Effector memory CD4-positive, alpha-beta T cell (primary cell): ENCODE results near the gene LRRC19.
A peak's percentile ranks its signal among the peaks of the same experiment; 100 is the strongest.

Experiments
- DNase-seq, 3 donors: peaks; one replicate each; pipeline ENCODE4 v3.0.0-alpha.2; 2020
- H3K27ac ChIP-seq: 2 replicates; pipeline ENCODE4 v1.7.0; 2013; ENCODE audit warnings: mild to moderate bottlenecking, low read length, moderate library complexity; ENCODE audit not compliant: insufficient read depth, poor library complexity, severe bottlenecking
- H3K27me3 ChIP-seq: replicated peaks from 2 replicates; pipeline ENCODE4 v1.7.0; 2013; ENCODE audit warnings: mild to moderate bottlenecking, low read length; ENCODE audit not compliant: insufficient read depth, control insufficient read depth, poor library complexity, severe bottlenecking
- H3K36me3 ChIP-seq: 2 replicates; pipeline ENCODE4 v1.7.0; 2013; ENCODE audit warnings: mild to moderate bottlenecking, low read length, moderate library complexity; ENCODE audit not compliant: control insufficient read depth, insufficient read depth
- H3K4me1 ChIP-seq: 2 replicates; pipeline ENCODE4 v1.7.0; 2013; ENCODE audit warnings: low read length, mild to moderate bottlenecking; ENCODE audit not compliant: control insufficient read depth, insufficient read depth, poor library complexity, severe bottlenecking
- H3K4me3 ChIP-seq: 2 replicates; pipeline ENCODE4 v1.7.0; 2013; ENCODE audit warnings: low read length, low read depth, mild to moderate bottlenecking; ENCODE audit not compliant: insufficient read depth, poor library complexity, severe bottlenecking
- H3K9me3 ChIP-seq: 2 replicates; pipeline ENCODE4 v1.7.0; 2013; ENCODE audit warnings: mild to moderate bottlenecking, low read length, moderate library complexity; ENCODE audit not compliant: control insufficient read depth

LRRC19 gene

GRCh38 chr9:26956860-26957233, 48.6 kb downstream of the LRRC19 start:
- no peaks in the 10 kb centered on the region for H3K27me3 ChIP-seq
- H3K27ac ChIP-seq: peak overlapping the region; percentile 85
- no peaks in the 10 kb centered on the region for H3K36me3 ChIP-seq
- no peak for DNase-seq
- H3K4me1 ChIP-seq: peaks cover 8% of the 10 kb centered on the region
- peak overlapping the region; percentile 61 for H3K4me3 ChIP-seq
- no peaks in the 10 kb centered on the region for H3K9me3 ChIP-seq

DNA sequence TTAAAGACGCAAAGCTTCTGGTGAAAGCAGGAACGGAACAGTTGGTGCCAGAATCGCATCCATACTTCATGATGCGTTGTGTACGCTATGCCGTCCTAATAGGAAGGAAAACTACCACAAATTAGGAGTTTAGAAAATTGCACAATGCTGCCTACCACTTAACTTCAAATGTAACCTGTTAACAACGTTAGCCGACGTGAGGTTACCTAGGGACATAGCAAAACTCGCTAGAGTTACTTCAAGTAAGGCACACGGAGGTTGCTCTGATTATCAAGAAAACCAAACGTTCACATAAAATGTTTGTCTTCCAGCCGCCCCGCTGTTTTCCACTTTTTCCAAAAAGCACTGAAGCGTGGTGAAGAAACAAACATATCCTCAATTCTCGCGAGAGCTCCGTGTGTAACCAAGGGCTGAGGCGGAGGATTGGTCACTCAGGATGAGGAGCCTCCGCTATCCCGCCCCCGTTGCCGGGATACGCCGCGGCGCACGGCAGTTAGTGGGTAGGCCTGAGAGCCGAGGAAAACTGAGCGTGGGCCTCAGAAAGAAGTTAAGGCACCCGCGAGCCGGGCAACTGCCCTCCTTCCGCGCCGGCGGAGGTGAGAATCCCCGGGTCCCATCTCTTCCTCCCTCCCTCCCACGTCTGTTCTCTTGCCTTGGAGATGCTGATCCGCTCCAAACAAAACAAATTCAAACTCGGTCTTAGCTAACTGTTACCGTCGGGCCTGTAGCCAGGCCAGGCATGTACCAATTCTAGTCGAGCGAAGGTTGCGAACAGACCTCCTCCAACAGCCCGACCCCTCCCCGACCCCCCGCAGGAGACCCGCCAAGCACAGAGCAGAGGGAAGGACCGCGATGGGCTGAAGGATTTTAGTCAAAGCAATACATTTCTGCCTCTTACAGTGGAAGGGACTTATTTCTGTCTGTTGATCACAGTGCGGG, 49.3 kb downstream of the LRRC19 start, which contains the start of gene IFT74:
Gene IFT74, plus strand, starts transcription at position 492 of the 939 bp plus-strand sequence. CDS start 5,556 bp downstream, outside the sequence.
- peaks cover 8% of the 10 kb centered on the region for H3K4me1 ChIP-seq
- H3K27me3 ChIP-seq: no peaks in the 10 kb centered on the region
- peak; percentile 85 to 92 (median 90) for DNase-seq
- H3K27ac ChIP-seq: peak within 1 kb of the TSS; percentile 85
- H3K4me3 ChIP-seq: peak within 1 kb of the TSS; percentile 61
- H3K36me3 ChIP-seq: no peaks in the 10 kb centered on the region
- H3K9me3 ChIP-seq: no peaks in the 10 kb centered on the region

GRCh38 chr9:26955222-26955903, 50.1 kb downstream of the LRRC19 start:
- H3K27ac ChIP-seq: peak overlapping the region; percentile 85
- H3K36me3 ChIP-seq: no peaks in the 10 kb centered on the region
- peak overlapping the region; percentile 61 for H3K4me3 ChIP-seq
- H3K27me3 ChIP-seq: no peaks in the 10 kb centered on the region
- H3K4me1 ChIP-seq: peaks cover 8% of the 10 kb centered on the region
- DNase-seq: no peak
- no peaks in the 10 kb centered on the region for H3K9me3 ChIP-seq

GRCh38 chr9:26954050-26954508, 51.4 kb downstream of the LRRC19 start:
- DNase-seq: no peak
- H3K4me3 ChIP-seq: no peak overlapping the region
- H3K9me3 ChIP-seq: no peaks in the 10 kb centered on the region
- H3K27ac ChIP-seq: no peak overlapping the region
- H3K4me1 ChIP-seq: peaks cover 8% of the 10 kb centered on the region
- H3K27me3 ChIP-seq: no peaks in the 10 kb centered on the region
- H3K36me3 ChIP-seq: no peaks in the 10 kb centered on the region

DNA sequence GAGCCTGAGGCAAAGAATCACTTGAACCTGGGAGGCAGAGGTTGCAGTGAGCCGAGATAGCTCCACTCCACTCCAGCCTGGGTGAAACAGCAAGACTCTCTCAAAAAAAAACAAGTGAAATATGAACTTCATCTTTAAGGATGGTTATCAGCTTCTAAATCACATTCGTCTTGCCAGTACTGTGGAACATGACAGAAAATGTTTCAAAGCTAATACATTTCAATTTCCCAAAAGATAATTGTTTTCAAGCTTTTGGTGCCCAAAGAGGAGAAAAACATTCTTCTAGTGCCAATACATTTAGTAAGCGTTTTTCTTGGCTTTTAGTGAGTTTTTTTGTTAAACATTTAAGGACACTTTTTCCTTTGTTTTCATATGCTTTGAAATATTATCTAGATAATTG, 53.7 kb downstream of the LRRC19 start:
- Histone ChIP-seq H3K27me3 (no peaks in the 10 kb centered on the region), H3K9me3 (no peaks in the 10 kb centered on the region), H3K36me3 (no peaks in the 10 kb centered on the region), H3K4me1 (peaks cover 5% of the 10 kb centered on the region), H3K27ac (no peak overlapping the region), H3K4me3 (no peak overlapping the region)
- DNase-seq: no peak

- Histone ChIP-seq H3K36me3 (no peaks in the 10 kb centered on the region), H3K9me3 (no peaks in the 10 kb centered on the region), H3K4me3 (no peak overlapping the region), H3K4me1 (peaks cover 11% of the 10 kb centered on the region), H3K27ac (no peak overlapping the region), H3K27me3 (no peaks in the 10 kb centered on the region)
- DNase-seq: no peak
These were observed 55.0 kb downstream of the LRRC19 start for GRCh38 chr9:26950521-26950920.

- no peak overlapping the region for H3K27ac ChIP-seq
- no peak for DNase-seq
- no peak overlapping the region for H3K4me3 ChIP-seq
These were observed 55.8 kb downstream of the LRRC19 start for GRCh38 chr9:26949637-26950069.

GRCh38 chr9:26947736-26948135, 57.7 kb downstream of the LRRC19 start:
- Histone ChIP-seq H3K9me3 (no peaks in the 10 kb centered on the region), H3K36me3 (no peaks in the 10 kb centered on the region), H3K4me1 (peaks cover 12% of the 10 kb centered on the region), H3K4me3 (peak overlapping the region; percentile 99), H3K27me3 (no peaks in the 10 kb centered on the region), H3K27ac (peak overlapping the region; percentile 99)
- no peak for DNase-seq

More at GRCh38 chr9:26949637-26950069, 55.8 kb downstream of the LRRC19 start:
- Histone ChIP-seq H3K27me3 (no peaks in the 10 kb centered on the region), H3K36me3 (no peaks in the 10 kb centered on the region), H3K4me1 (peaks cover 12% of the 10 kb centered on the region), H3K9me3 (no peaks in the 10 kb centered on the region)

DNA sequence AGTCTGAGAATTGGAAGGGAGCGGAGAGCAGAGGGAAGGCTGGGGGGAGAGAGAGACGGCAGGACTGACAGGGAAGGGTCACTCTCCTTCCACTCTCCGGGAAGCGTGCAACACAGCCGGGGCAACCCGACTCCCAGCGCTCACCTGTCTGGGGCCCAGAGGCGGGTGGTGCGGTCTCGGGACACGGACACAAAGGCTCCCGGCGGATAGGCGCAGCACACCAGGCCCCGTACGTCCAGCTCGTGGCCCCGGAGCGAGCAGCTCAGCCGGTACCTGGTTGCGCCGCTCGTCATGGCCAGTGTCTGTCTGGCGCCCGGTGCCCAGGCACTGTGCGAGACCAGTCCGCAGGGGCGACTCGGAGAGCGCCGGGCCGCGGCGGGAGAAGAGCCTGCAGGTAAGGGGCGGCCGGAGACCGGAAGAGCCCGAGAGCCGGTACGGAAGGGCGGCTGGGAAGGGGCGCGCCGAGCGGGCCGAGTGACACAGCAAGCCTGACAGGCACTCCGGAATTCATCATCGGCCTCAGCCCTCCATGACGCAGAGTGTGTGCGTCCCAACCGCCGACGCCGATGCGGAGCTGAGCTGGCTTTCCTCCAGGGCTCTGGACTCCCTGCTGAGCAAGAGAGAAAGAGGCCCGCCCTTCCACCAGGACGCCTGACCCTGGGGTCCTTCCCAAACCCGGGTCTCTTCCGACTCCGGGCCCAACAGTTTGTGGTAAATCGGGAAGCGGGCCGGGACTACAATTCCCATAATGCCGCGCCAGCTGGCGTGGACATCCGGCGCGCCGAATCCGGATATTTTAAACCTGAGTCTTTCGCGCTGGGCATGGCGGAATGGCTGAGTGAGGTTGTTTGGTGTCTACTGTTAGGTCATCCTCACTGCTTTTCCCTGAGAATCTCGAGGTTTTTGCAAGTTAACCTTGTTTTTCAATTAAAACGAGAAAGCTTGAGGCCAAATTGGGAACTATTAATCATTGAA, 58.4 kb downstream of the LRRC19 start, which contains the start of gene PLAA:
Gene PLAA, minus strand, starts transcription at position 490 of the 975 bp plus-strand sequence. Its CDS starts 197 bp downstream, at position 293.
- Histone ChIP-seq H3K9me3 (no peaks in the 10 kb centered on the region), H3K36me3 (no peaks in the 10 kb centered on the region), H3K4me3 (peak within 1 kb of the TSS; percentile 99), H3K27ac (peak within 1 kb of the TSS; percentile 99), H3K4me1 (peaks cover 12% of the 10 kb centered on the region), H3K27me3 (no peaks in the 10 kb centered on the region)
- DNase-seq: peak; percentile 67 to 77 (median 73)
